Kidney (tissue), 14 donors: ENCODE results near the gene ETNK1. TPM values are rescaled to one million over a fixed set of nuclear protein-coding genes. Genes with fewer than 3 reads are reported as not detected.

ENCODE experiments used
- DNase-seq, 5 donors: peaks; one replicate each; pipeline ENCODE4 v3.0.0-alpha.2; 2013 to 2020
- FAIRE-seq: peaks from 2 replicates; lab custom pipeline; 2012; peaks lifted over from hg19 to GRCh38; lab: Jason Lieb, UNC
- H3K27ac ChIP-seq, 2 donors: one replicate each; pipeline ENCODE4 v1.7.0; 2013; ENCODE audit warnings: low read depth in 2 of 2, low read length in 2 of 2, inconsistent platforms in 1 of 2
- H3K27me3 ChIP-seq: one replicate; pipeline ENCODE4 v1.7.1; 2013; ENCODE audit warnings: low read length, inconsistent platforms; ENCODE audit not compliant: control insufficient read depth, insufficient read depth
- H3K36me3 ChIP-seq, 3 donors: one replicate each; pipeline versions ENCODE4 v1.7.0 to v1.7.1; 2013; ENCODE audit warnings: low read length in 3 of 3, control low read depth in 1 of 3, inconsistent platforms in 1 of 3; ENCODE audit not compliant: insufficient read depth in 3 of 3, control insufficient read depth in 2 of 3
- H3K4me1 ChIP-seq, 3 donors: one replicate each; pipeline versions ENCODE4 v1.7.0 to v1.7.1; 2013; ENCODE audit warnings: low read length in 3 of 3, inconsistent platforms in 1 of 3, low read depth in 1 of 3; ENCODE audit not compliant: control insufficient read depth in 2 of 3, insufficient read depth in 2 of 3
- H3K4me3 ChIP-seq, 3 donors: one replicate each; pipeline versions ENCODE4 v1.7.0 to v1.8.1; 2013; ENCODE audit warnings: low read length in 3 of 3, control low read depth in 1 of 3, inconsistent platforms in 1 of 3
- H3K9ac ChIP-seq, 3 donors: one replicate each; pipeline versions ENCODE4 v1.7.0 to v1.7.1; 2013; ENCODE audit warnings: low read length in 3 of 3, control low read depth in 1 of 3, inconsistent platforms in 1 of 3
- H3K9me3 ChIP-seq, 3 donors: one replicate each; pipeline versions ENCODE4 v1.7.0 to v1.7.1; 2013; ENCODE audit warnings: low read length in 3 of 3, control low read depth in 1 of 3, inconsistent platforms in 1 of 3; ENCODE audit not compliant: control insufficient read depth in 2 of 3, insufficient read depth in 1 of 3
- CTCF ChIP-seq: IDR thresholded peaks from 3 replicates; pipeline ENCODE4 v1.5.1; 2012; ENCODE audit warnings: mild to moderate bottlenecking, moderate library complexity, borderline replicate concordance; ENCODE audit not compliant: insufficient read depth; ENCODE audit errors: extremely low read depth
- intact Hi-C: fragments of 100-400 bp; cut with DNase I; formaldehyde crosslinking; loops from one replicate; pipeline ENCODE4 v1.11.1; 2022
- polyA plus RNA-seq: library from polyadenylated mRNA; stranded (reverse); fragments of 350-450 nt; fragmentation: Illumina TruSeq; extraction: RNeasy Lipid Tissue Mini Kit (QIAGEN cat#74804); gene quantifications from one replicate; pipeline ENCODE4 v1.2.3, GENCODE V29; 2014; ENCODE audit warnings: low read depth, low replicate concordance; ENCODE audit not compliant: insufficient read depth
- total RNA-seq: library from RNA; stranded (reverse); fragmentation: NEBNext Ultra II Directional; extraction: Animal tissue kit (Norgen Biotek cat#: 25700); gene quantifications from one replicate; pipeline ENCODE4 v1.2.1, GENCODE V29; 2021
- donor health status: control.
- donor health status: control.
- donor health status: control.
- donor health status: control.
- donor health status: control.
- donor health status: DM: yes; HTN: yes; CAD: no.
- donor health status: Normal renal cell carcinoma (clear cell type).

Gene ETNK1
- total and polyA plus RNA-seq, 2 donors from 2014 or later = 12.7 to 83.4 TPM

GRCh38 chr12:22731236-22731635 is 106.3 kb downstream of the ETNK1 start:
- Histone ChIP-seq H3K27me3 (no peaks in the 10 kb centered on the region), H3K36me3 (no peaks in the 10 kb centered on the region), H3K27ac (no peak overlapping the region), H3K4me3 (no peak overlapping the region), H3K4me1 (peaks cover 0 to 10% (median 5%) of the 10 kb centered on the region in 3 donors), H3K9ac (no peak overlapping the region), H3K9me3 (no peaks in the 10 kb centered on the region)
- FAIRE-seq = no peak
- no peak for DNase-seq
- intact Hi-C loops = no loop called here
- no peak for TF ChIP-seq CTCF

GRCh38 chr12:22733756-22734155 is 108.8 kb downstream of the ETNK1 start:
- Histone ChIP-seq H3K27ac (no peak overlapping the region), H3K9ac (no peak overlapping the region), H3K4me1 (peaks cover 0 to 10% (median 5%) of the 10 kb centered on the region in 3 donors), H3K27me3 (no peaks in the 10 kb centered on the region), H3K9me3 (no peaks in the 10 kb centered on the region), H3K36me3 (no peaks in the 10 kb centered on the region), H3K4me3 (no peak overlapping the region)
- no peak for TF ChIP-seq CTCF
- DNase-seq = no peak
- intact Hi-C loops = no loop called here
- no peak for FAIRE-seq

GRCh38 chr12:22738945-22739344 is 114.0 kb downstream of the ETNK1 start:
- H3K4me3 ChIP-seq = no peak overlapping the region
- intact Hi-C loops = no loop called here
- no peak overlapping the region for H3K9ac ChIP-seq
- H3K9me3 ChIP-seq = no peaks in the 10 kb centered on the region
- DNase-seq (no peak), FAIRE-seq (no peak)
- no peaks in the 10 kb centered on the region for H3K27me3 ChIP-seq
- no peaks in the 10 kb centered on the region for H3K36me3 ChIP-seq
- no peak for TF ChIP-seq CTCF
- no peak overlapping the region for H3K27ac ChIP-seq
- H3K4me1 ChIP-seq = no peaks in the 10 kb centered on the region

Other genes with a start within 250 kb of the ETNK1 start
- 48.4 TPM for gene C2CD5, start 80.6 kb upstream of the ETNK1 start, total RNA-seq
- gene C2CD5, start 80.6 kb upstream of the ETNK1 start, polyA plus RNA-seq = 19.4 TPM